Heart left ventricle (tissue), 16 donors: ENCODE measurements around the gene CPN1. TPM values are rescaled to one million over a fixed set of nuclear protein-coding genes. Genes with fewer than 3 reads are reported as not detected.
A peak's percentile ranks its signal among the peaks of the same experiment; 100 is the strongest.
"Not testable (repeated sequence)": the region's sequence is repeated elsewhere in the genome, so short reads cannot be mapped to it uniquely, and the experiment has no call there.

Experiments used
- ATAC-seq, 4 donors: fragments of 200-7000 bp; cut with Tn5 transposase; one replicate each; pipeline ENCODE4 v1.9.1; 2020 to 2022; ENCODE audit warnings: moderate library complexity in 4 of 4, mild to moderate bottlenecking in 3 of 4, moderate number of reproducible peaks in 1 of 4
- DNase-seq, 5 donors: peaks; one replicate each; pipeline ENCODE4 v3.0.0-alpha.2; 2020
- H3K27ac ChIP-seq, 12 donors: fragments of 200-600 bp; sonication (generic) in 4 of 12; one replicate each; pipeline versions ENCODE4 v1.5.0 to v1.8.0; 2016 to 2022; ENCODE audit warnings: mild to moderate bottlenecking in 2 of 12
- H3K27me3 ChIP-seq, 9 donors: fragments of 200-600 bp; sonication (generic) in 2 of 9; one replicate each; pipeline versions ENCODE4 v1.5.1 to v1.8.0; 2016 to 2022; ENCODE audit warnings: mild to moderate bottlenecking in 3 of 9
- H3K36me3 ChIP-seq, 9 donors: fragments of 200-600 bp; sonication (generic) in 2 of 9; one replicate each; pipeline versions ENCODE4 v1.5.0 to v1.8.0; 2018 to 2022; ENCODE audit warnings: mild to moderate bottlenecking in 2 of 9
- H3K4me1 ChIP-seq, 12 donors: fragments of 200-600 bp; sonication (generic) in 4 of 12; one replicate each; pipeline versions ENCODE4 v1.5.0 to v1.8.0; 2016 to 2022; ENCODE audit warnings: mild to moderate bottlenecking in 3 of 12
- H3K4me3 ChIP-seq, 12 donors: fragments of 200-600 bp; sonication (generic) in 4 of 12; one replicate each; pipeline versions ENCODE4 v1.5.0 to v1.8.0; 2017 to 2022; ENCODE audit warnings: mild to moderate bottlenecking in 9 of 12, moderate library complexity in 4 of 12
- H3K9me3 ChIP-seq, 12 donors: fragments of 200-600 bp; sonication (generic) in 4 of 12; one replicate each; pipeline versions ENCODE4 v1.5.0 to v1.8.0; 2016 to 2022; ENCODE audit warnings: mild to moderate bottlenecking in 1 of 12
- POLR2A ChIP-seq, 2 donors: fragments of 450-650 bp; IDR thresholded peaks; one replicate each; pipeline ENCODE4 v1.6.1; 2017; ENCODE audit warnings: antibody characterized with exemption in 2 of 2, mild to moderate bottlenecking in 2 of 2, moderate library complexity in 2 of 2
- WGBS, 4 donors: extraction: QIAGEN DNeasy Blood & Tissue Kit in 2 of 4; methylation state at CpG; one replicate each; pipeline versions ENCODE4 v1.1.5 to v1.1.7; 2013 to 2018; 5-methylcytosine and 5-hydroxymethylcytosine counted together
- intact Hi-C, 10 donors: fragments of 100-400 bp; cut with DNase I; formaldehyde crosslinking; loops; one replicate each; pipeline versions ENCODE4 v1.11.1 to v1.14.2; 2022
- long read RNA-seq, 3 donors: library from polyadenylated mRNA; unstranded; transcript quantifications; one replicate each; pipeline ENCODE4 v2.0.0, GENCODE V29; 2020 to 2021
- polyA plus RNA-seq, 2 donors: library from polyadenylated mRNA; stranded (reverse); fragments of 200-250 nt; gene quantifications; one replicate each; pipeline ENCODE4 v1.2.3, GENCODE V29; 2013
- total RNA-seq, 9 donors: library from RNA; depleted of rRNA in 2 of 9; stranded (reverse); fragments of >200 nt in 2 of 9; fragmentation: NEBNext Ultra II Directional in 3 of 9; extraction: Animal tissue kit (Norgen Biotek cat#: 25700) in 3 of 9; gene quantifications; one replicate each; pipeline versions ENCODE4 v1.1.0 to v1.2.4, GENCODE V29; 2016 to 2023
- TF ChIP-seq, protein P1 (sequence below), 12 donors: fragments of 200-600 bp; sonication (generic) in 4 of 12; IDR thresholded peaks; one replicate each; pipeline versions ENCODE4 v1.5.0 to v1.8.0; 2018 to 2022; ENCODE audit warnings: antibody characterized with exemption in 12 of 12, mild to moderate bottlenecking in 5 of 12
- donor health status: ischemic (EF 13 %, LVEDD 7.1; RV severe dilation, severe dysfunction).
- donor health status: healthy with polysubstance abuse.
- donor health status: DM: no; HTN: yes; CAD: no.
- donor health status: DM: no; HTN: no; CAD: no.
- donor health status: ischemic (EF 25% LVEDD 6.9; RV normal size, moderate dysfunction).
- donor health status: ischemic (EF 25% LVEDD 5.7; RV mildly dilated, moderate dysfunction).
- donor health status: healthy.
- donor health status: DM: yes; HTN: yes; CAD: no.
- donor health status: ischemic (EF 35%, LVEDD 5.7; RV mildly dilated, moderate dysfunction).
- donor health status: nonischemic (EF 11% LVEDD 7.7; RV severe dilation, severe dysfunction).
- donor health status: DM: yes; HTN: yes; CAD: no.
- donor health status: PGD.
- donor health status: ischemic (EF 29% LVEDD 5.4; RV normal size, mild dysfunction).
- donor health status: nonischemic (EF 23%, LVEDD 6.1; RV moderate dilation, normal function).

The CPN1 gene
- total RNA-seq = not detected
- not detected for polyA plus RNA-seq
- long read RNA-seq, donor 1 = 0 reads
- long read RNA-seq, donor 2 = 0 reads
- long read RNA-seq, donor 3 = 0 reads

DNA sequence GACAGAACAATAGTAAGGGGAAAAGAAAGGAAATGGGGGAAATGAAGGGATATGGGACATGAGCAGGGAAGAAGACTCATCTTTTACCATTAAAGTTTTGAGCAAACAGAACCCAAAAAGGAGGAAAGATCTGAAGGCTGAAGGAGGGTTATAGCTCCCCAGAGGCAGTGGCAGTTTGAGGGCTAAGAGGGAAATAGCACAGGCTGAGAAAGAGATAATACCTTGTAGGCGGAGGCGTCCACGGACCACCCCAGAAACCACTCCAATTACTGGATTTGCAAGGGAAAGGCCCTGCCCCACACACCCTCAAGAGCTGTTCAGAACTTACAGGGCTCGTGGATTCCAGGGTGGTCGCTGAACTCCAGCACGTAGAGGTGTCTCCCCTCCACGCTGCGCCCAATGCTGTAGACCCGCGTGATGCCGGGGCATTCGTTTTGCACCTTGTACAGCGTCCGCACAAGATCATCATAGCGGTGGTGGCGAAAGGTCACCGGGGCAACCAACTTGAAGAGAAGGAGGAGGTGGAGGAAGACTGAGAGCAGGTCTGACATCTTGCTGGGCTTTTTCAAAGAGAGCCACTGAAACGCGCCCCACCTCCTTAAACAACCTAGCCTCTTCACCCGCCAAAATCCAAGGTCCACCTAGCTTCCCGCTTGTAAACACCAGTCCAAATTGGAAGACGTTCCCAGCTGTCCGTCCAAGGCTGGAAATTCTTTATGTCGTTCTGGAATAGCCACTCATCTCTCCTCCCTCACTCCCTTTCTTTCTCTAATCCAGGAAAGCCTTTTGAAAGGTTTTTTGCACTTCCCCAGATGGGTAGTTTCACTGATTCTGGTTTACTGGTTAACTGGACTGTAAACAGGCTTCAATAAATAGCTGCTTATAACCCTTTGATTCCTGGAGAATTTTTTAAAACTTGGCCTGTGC, at the start of gene CPN1:
Gene CPN1, minus strand, starts transcription at position 795 of the 927 bp plus-strand sequence. Its CDS starts 244 bp downstream, at position 551.
- DNase-seq (no peak), ATAC-seq (no peak)
- Histone ChIP-seq H3K27ac (no peak within 1 kb of the TSS), H3K4me1 (no peaks in the 10 kb centered on the region), H3K9me3 (no peaks in the 10 kb centered on the region), H3K36me3 (no peaks in the 10 kb centered on the region), H3K4me3 (no peak within 1 kb of the TSS), H3K27me3 (peaks cover 0 to 7% (median 0%) of the 10 kb centered on the region in 9 donors)
- 80 to 87% (median 85%) methylated on average over 24 of the region's 24 CpGs for WGBS, 4 donors
- intact Hi-C loops = no loop called here
- TF ChIP-seq, protein P1, sequence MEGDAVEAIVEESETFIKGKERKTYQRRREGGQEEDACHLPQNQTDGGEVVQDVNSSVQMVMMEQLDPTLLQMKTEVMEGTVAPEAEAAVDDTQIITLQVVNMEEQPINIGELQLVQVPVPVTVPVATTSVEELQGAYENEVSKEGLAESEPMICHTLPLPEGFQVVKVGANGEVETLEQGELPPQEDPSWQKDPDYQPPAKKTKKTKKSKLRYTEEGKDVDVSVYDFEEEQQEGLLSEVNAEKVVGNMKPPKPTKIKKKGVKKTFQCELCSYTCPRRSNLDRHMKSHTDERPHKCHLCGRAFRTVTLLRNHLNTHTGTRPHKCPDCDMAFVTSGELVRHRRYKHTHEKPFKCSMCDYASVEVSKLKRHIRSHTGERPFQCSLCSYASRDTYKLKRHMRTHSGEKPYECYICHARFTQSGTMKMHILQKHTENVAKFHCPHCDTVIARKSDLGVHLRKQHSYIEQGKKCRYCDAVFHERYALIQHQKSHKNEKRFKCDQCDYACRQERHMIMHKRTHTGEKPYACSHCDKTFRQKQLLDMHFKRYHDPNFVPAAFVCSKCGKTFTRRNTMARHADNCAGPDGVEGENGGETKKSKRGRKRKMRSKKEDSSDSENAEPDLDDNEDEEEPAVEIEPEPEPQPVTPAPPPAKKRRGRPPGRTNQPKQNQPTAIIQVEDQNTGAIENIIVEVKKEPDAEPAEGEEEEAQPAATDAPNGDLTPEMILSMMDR (IDR thresholded peaks at IDR 0.05) = no peak
- TF ChIP-seq POLR2A (IDR thresholded peaks at IDR 0.05) = no peak

DNA sequence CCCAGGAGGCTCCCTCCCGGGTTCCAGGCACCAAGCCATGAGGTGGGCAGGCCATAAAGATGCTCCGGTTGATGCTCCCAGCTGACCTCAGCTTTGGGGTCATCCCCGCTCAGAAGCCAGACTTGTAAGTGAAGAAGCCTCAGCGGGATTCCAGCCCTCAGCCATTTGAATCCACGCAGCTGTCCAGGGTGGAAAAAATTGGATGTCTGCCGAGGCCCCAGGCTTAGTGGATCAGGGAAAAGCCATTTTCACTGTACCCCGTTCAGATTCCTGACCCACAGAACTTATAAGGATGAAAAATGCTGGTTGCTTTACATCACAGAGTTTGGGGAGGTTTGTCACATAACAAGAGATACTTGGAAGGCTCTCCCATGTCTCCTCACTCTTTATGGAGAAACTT, 49.2 kb upstream of the CPN1 start:
- Histone ChIP-seq H3K4me3 (no peak overlapping the region), H3K4me1 (no peaks in the 10 kb centered on the region), H3K36me3 (no peaks in the 10 kb centered on the region), H3K9me3 (peaks cover 0 to 12% (median 0%) of the 10 kb centered on the region in 12 donors), H3K27ac (no peak overlapping the region), H3K27me3 (no peaks in the 10 kb centered on the region)
- 64 to 83% (median 79%) methylated on average over 5 to 7 of the region's 7 CpGs for WGBS, 4 donors
- intact Hi-C loops = no loop called here
- ATAC-seq = no peak
- TF ChIP-seq, protein P1 (IDR thresholded peaks at IDR 0.05) = no peak
- TF ChIP-seq POLR2A (IDR thresholded peaks at IDR 0.05) = no peak
- no peak for DNase-seq

DNA sequence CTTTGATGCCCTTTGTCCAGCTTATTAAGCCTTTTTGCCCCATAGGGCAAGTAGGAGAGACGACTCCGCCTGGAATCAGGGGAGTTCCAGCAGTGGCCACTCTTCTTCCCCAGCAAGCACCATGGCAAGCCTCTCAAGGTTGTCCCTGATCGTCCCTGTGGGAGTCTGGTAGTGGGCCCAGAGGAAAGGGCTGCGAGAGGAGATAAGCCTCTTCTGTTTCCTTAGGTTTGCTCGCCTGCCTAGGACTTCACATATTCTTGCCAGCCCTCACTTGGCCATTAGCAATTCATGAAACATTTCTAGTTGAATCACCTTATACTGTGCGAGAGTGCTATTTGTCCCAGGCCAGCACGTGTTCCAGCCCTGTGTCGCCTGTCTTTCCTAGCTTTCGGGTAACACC, 47.8 kb upstream of the CPN1 start:
- Histone ChIP-seq H3K4me3 (no peak overlapping the region), H3K4me1 (no peaks in the 10 kb centered on the region), H3K27me3 (no peaks in the 10 kb centered on the region), H3K36me3 (no peaks in the 10 kb centered on the region), H3K27ac (peak overlapping the region in 7 of 12 donors; percentile 18 to 64 (median 41)), H3K9me3 (peaks cover 0 to 2% (median 0%) of the 10 kb centered on the region in 12 donors)
- WGBS, 4 donors = 51 to 56% (median 55%) methylated on average over 9 of the region's 9 CpGs
- DNase-seq = peak in 4 of 5 donors; percentile 42 to 49 (median 44)
- ATAC-seq = peak; percentile 67 to 96 (median 84)
- TF ChIP-seq POLR2A (IDR thresholded peaks at IDR 0.05) = no peak
- TF ChIP-seq, protein P1 (IDR thresholded peaks at IDR 0.05) = no peak
- intact Hi-C loops = no loop called here

DNA sequence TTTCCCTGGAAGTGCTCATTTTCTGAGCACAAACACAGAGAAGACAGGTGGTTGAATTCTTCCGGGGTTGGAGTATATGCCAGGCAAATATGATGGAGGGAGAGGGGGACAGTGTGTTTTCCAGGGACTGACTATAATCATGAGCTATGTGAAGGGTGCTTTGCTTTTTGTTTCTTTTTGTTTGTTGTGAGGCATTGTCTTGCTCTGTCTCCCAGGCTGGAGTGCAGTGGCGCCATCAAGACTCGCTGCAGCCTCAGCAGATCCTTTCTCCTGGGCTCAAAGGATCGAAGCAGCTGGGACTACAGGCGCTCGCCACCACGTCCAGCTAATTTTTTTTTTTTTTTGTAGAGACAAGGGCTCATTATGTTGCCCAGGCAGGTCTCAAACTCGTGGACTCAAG, 47.3 kb upstream of the CPN1 start:
- TF ChIP-seq, protein P1 (IDR thresholded peaks at IDR 0.05) = no peak
- TF ChIP-seq POLR2A (IDR thresholded peaks at IDR 0.05) = no peak
- ATAC-seq (peak in 3 of 4 donors; percentile 24 to 41 (median 30)), DNase-seq (no peak)
- Histone ChIP-seq H3K27ac (peak overlapping the region in 7 of 12 donors; percentile 18 to 64 (median 41)), H3K36me3 (no peaks in the 10 kb centered on the region), H3K9me3 (no peaks in the 10 kb centered on the region), H3K4me3 (no peak overlapping the region), H3K4me1 (no peaks in the 10 kb centered on the region), H3K27me3 (peaks cover 0 to under 1% (median 0%) of the 10 kb centered on the region in 9 donors)
- 54 to 67% (median 62%) methylated on average over 8 of the region's 8 CpGs for WGBS, 4 donors
- intact Hi-C loops = no loop called here

DNA sequence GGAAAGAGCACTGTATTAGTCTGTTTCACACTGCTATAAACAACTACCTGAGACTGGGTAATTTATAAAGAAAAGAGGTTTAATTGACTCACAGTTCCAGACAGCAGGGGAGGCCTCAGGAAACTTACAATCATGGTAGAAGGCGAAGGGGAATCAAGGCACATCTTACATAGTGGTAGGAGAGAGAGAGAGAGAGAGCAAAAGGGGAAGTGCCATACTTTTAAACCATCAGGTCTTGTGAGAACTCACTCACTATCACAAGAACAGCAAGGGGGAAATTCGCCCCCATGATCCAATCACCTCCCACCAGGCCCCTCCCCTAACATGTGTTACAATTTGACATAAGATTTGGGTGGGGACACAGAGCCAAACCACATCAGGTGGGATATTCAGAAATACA, 43.7 kb upstream of the CPN1 start:
- H3K4me1 ChIP-seq, H3K27ac ChIP-seq, H3K4me3 ChIP-seq, H3K36me3 ChIP-seq, ATAC-seq, DNase-seq, H3K9me3 ChIP-seq, intact Hi-C loops: not testable (repeated sequence)
- peaks cover 0 to 15% (median 0%) of the 10 kb centered on the region in 9 donors for H3K27me3 ChIP-seq
- 55 to 85% (median 82%) methylated on average over 2 of the region's 2 CpGs for WGBS, 4 donors
